GM12878 (cell line): ENCODE data around the gene ADA. TPM values are rescaled to one million over a fixed set of nuclear protein-coding genes. Genes with fewer than 3 reads are reported as not detected.
A peak's percentile ranks its signal among the peaks of the same experiment; 100 is the strongest.

Experiments
- CBX3 ChIP-seq: fragments of 200-600 bp; sonication (generic); IDR thresholded peaks from 2 replicates; pipeline ENCODE4 v1.6.1; 2016; ENCODE audit warnings: low read depth, borderline replicate concordance
- CEBPZ ChIP-seq: fragments of 150-350 bp; IDR thresholded peaks from 2 replicates; pipeline ENCODE4 v1.6.1; 2016; ENCODE audit warnings: low read depth, low read length
- CREM ChIP-seq: IDR thresholded peaks from 2 replicates; pipeline ENCODE4 v1.6.1; 2014; ENCODE audit warnings: antibody characterized with exemption, low read depth
- CUX1 ChIP-seq: IDR thresholded peaks from 2 replicates; pipeline ENCODE4 v1.6.1; 2012; ENCODE audit warnings: improper control_type of control experiment, low read depth, low read length; ENCODE audit not compliant: insufficient replicate concordance
- EED ChIP-seq: sonication (generic); IDR thresholded peaks from 2 replicates; pipeline ENCODE4 v1.6.1; 2016; ENCODE audit warnings: antibody characterized with exemption, low read depth
- LARP7 ChIP-seq: fragments of 450-650 bp; IDR thresholded peaks from 2 replicates; pipeline ENCODE4 v1.6.1; 2017; ENCODE audit warnings: mild to moderate bottlenecking
- MTA3 ChIP-seq: IDR thresholded peaks from 2 replicates; pipeline ENCODE4 v1.6.1; 2012; ENCODE audit warnings: low read length, inconsistent platforms, borderline replicate concordance
- TARDBP ChIP-seq: IDR thresholded peaks from 2 replicates; pipeline ENCODE4 v1.6.1; 2016; ENCODE audit warnings: borderline replicate concordance
- ZBTB40 ChIP-seq: fragments of 450-650 bp; IDR thresholded peaks from 2 replicates; pipeline ENCODE4 v1.6.1; 2016; ENCODE audit warnings: mild to moderate bottlenecking, moderate library complexity, borderline replicate concordance
- ZNF24 ChIP-seq: fragments of 450-650 bp; IDR thresholded peaks from 2 replicates; pipeline ENCODE4 v1.6.1; 2017; ENCODE audit warnings: antibody characterized with exemption, mild to moderate bottlenecking
- ZNF687 ChIP-seq: fragments of 450-650 bp; IDR thresholded peaks from 2 replicates; pipeline ENCODE4 v1.6.1; 2017; ENCODE audit warnings: mild to moderate bottlenecking, moderate library complexity
- polyA plus RNA-seq, 11 experiments: library from polyadenylated mRNA; depleted of rRNA in 4 of 11; unstranded in 6 of 11; stranded (reverse) in 5 of 11; fragments of >200 nt; fragmentation: Nextera tagmentation in 4 of 11; fragmentation: Illumina TruSeq in 1 of 11; extraction: Ambion mirVana in 4 of 11; extraction: Trizol in 1 of 11; gene quantifications; 1 replicate in 1 of 11; 2 replicates in 10 of 11; pipeline versions ENCODE4 v1.2.1 to v1.2.3, GENCODE V29; 2011 to 2016; ENCODE audit warnings: inconsistent platforms in 2 of 11, missing spikeins in 2 of 11, low read depth in 1 of 11
- total RNA-seq, 4 experiments: library from RNA; depleted of rRNA in 3 of 4; stranded (reverse); fragments of >200 nt in 3 of 4; fragmentation: Illumina TruSeq in 1 of 4; extraction: Trizol in 1 of 4; gene quantifications; 2 replicates each; pipeline versions ENCODE4 v1.2.1 to v1.2.3, GENCODE V29; 2013 to 2021

The ADA gene
- total and polyA plus RNA-seq, 10 of the 15 experiments (the other 5 are each of a cell fraction or from before 2014, with no cell fraction given), result 40.9 to 217 (median 90.8) TPM

- peak; percentile 85 for TF ChIP-seq EED
- no peak for TF ChIP-seq MTA3
- no peak for TF ChIP-seq CEBPZ
- no peak for TF ChIP-seq CUX1
- TF ChIP-seq LARP7, result no peak
- TF ChIP-seq ZNF687, result peak; percentile 93
- peak; percentile 33; the same call in 1 of the 2 replicates for TF ChIP-seq ZBTB40
- no peak for TF ChIP-seq ZNF24
- peak; percentile 41; the same call in 1 of the 2 replicates for TF ChIP-seq CREM
- no peak for TF ChIP-seq CBX3
- no peak for TF ChIP-seq TARDBP
These were observed 52.8 kb downstream of the ADA start (continued) for GRCh38 chr20:44598423-44599305.
